Left renal pelvis (tissue), 4 donors: ENCODE measurements around the gene CNTN5. TPM values are rescaled to one million over a fixed set of nuclear protein-coding genes. Genes with fewer than 3 reads are reported as not detected.

Source experiments
- DNase-seq, 4 donors: peaks; one replicate each; pipeline ENCODE4 v3.0.0-alpha.2; 2013; ENCODE audit warnings: low read depth in 4 of 4, low spot score in 3 of 4
- polyA plus RNA-seq, 4 donors: library from polyadenylated mRNA; unstranded; fragments of 120-200 nt; gene quantifications; one replicate each; pipeline ENCODE4 v1.2.1, GENCODE V29; 2013; ENCODE audit not compliant: insufficient read length in 4 of 4

Gene CNTN5
- polyA plus RNA-seq, 4 donors = 21.2 to 123 (median 24.6) TPM

DNA sequence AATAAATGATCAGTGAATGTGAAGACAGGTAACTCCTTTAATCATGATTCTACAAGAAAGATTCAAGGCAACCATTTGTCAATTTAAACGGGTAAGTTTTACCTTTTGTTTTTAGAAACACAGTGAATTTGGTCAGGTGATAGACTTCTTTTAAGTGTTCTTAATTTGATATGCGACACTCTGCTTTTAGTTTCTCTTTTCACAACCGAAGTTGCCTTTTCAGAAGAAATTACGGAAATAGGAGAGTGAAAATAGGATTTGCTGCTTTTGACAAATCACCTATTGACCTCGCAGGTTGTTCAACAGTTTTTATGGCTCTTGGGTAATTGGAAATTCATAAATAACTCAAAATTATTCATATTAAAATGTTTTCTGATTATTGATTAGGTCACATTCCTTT is 142.1 kb downstream of the CNTN5 start:
- no peak for DNase-seq

DNA sequence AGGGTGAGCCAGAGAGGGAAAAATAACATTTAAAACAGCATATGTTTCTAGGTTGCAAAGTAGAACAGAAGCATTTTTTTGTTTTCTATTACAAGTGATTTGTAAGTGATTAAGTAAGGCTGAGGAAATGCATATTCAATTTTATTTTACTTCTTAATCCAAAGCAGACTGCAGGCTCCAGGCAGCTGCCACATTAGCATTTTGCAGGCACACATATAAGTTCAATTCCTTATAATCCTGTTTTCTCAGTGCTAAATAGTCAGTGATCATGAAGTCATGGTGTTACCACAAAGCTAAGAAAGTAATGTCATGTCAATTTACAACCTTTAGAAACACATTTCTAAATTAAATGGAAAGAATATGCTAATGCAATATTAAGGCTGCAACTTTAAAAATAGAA is 149.8 kb downstream of the CNTN5 start:
- DNase-seq = no peak

- DNase-seq = no peak
These were observed 150.6 kb downstream of the CNTN5 start for GRCh38 chr11:99171330-99171729.

DNA sequence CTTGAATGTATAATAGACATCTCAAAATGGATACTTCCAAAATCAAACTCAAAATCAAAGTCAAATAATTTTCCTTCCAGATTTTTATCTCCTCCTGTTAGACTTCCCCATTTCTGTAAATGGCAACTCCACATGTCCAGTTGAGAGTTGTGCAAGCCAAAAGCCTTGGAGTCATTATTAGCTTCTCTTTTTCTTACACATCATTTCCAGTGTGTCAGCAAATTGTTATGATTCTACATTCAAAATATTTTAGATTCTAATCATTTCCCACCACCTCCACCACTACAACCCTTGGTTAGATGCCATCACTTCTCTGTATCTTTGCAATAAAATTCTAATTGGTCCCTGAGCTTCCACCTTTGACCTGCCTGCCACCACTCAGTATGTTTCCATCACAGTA is 155.7 kb downstream of the CNTN5 start:
- no peak for DNase-seq

DNA sequence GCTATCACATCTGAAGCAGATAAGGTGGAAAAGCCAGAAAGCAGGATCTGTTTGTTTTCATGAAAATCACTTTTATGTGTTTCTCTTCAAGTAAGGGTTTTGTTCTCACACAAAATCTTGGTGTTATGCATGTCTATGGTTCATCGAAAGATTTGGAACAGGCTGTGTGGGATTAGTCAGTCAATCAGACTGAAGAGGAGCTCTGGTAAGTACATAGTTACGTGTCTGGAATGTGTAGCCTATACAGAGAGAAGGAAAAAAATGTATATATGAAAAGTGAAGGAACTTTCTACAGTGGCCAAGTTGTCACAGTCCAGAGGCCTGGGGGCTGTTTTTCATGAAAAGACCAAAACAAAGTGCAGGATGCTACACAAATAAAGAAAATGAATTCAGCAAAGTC is 156.7 kb downstream of the CNTN5 start:
- no peak for DNase-seq

GRCh38 chr11:99184146-99184545 is 163.4 kb downstream of the CNTN5 start:
- no peak for DNase-seq

DNA sequence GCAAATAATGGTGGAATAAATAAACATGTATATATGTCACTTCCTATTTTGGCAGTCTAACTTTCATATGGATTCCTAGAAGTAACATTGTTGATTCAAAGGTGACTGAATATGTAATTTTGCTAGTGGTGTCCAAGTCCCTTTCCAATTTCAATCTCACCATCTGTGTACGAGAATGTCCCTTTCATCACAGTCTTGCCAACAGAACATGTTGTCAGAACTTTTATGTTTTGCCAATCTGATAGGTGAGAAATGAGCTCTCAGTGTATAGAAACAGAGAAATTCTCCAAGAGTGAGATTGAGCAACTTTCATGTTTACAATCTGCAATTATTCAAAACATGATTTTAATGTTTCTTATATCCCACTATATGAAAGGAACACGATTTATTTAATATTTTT is 167.5 kb downstream of the CNTN5 start:
- no peak for DNase-seq

DNA sequence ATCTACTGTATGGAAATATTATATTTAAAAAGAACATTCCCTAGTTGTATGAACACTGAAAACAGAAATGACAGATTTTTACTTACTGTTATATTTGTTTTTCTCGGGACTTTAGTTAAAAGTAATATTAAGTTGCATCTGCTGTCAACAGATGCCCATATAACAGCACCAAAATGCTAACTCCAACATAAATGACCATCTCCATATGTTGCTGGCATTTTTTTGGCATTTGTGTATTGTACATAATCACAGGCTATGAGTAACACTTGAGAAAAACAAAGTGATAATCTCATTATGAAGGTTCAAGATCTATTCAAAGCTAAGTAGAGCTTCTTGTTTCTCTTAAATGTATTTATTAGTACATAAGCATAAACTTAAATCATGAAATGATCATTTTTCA is 172.0 kb downstream of the CNTN5 start:
- DNase-seq = no peak

GRCh38 chr11:99197477-99197876 is 176.7 kb downstream of the CNTN5 start:
- no peak for DNase-seq

- no peak for DNase-seq
These were observed 177.5 kb downstream of the CNTN5 start for GRCh38 chr11:99198215-99198614.

- no peak for DNase-seq
These were observed 178.6 kb downstream of the CNTN5 start for GRCh38 chr11:99199341-99199740.

DNA sequence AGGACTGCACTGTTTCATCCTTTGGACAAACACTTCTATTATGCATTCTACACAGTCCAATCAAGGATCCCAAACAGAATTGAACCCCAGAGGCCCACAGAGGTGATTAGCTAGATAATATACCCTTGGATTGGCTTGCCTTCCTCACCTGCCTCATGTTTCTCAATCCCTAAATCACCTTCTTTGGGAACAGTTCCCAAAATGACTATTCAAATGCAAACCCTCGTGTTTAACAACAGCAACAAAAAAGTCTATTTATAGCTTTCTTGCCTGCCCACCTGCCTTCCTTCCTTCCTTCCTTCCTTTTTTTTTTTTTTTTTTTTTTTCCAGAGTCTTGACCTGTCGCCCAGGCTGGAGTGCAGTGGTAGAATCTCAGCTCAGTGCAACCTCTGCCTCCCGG is 180.0 kb downstream of the CNTN5 start:
- no peak for DNase-seq

DNA sequence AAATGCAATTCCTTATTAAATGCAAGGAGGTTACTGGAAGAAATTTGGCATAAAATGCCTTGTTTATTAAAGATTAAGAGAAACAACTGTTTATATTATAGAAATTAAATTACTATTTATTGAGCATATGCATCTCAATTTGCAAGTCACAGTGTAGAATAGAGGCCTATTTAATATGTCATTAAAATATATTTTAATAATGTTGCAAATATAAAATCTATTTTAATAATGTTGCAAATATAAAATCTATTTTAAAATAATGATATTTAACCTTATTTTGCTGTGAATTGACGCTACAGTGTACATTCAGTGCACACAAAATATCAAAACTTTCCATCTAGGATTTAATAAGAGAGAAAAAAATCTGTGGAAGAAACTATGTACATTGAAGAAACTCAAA is 188.1 kb downstream of the CNTN5 start:
- no peak for DNase-seq

- no peak for DNase-seq
These were observed 208.8 kb downstream of the CNTN5 start for GRCh38 chr11:99229544-99229943.

GRCh38 chr11:99234534-99234933 is 213.8 kb downstream of the CNTN5 start:
- DNase-seq = no peak

DNA sequence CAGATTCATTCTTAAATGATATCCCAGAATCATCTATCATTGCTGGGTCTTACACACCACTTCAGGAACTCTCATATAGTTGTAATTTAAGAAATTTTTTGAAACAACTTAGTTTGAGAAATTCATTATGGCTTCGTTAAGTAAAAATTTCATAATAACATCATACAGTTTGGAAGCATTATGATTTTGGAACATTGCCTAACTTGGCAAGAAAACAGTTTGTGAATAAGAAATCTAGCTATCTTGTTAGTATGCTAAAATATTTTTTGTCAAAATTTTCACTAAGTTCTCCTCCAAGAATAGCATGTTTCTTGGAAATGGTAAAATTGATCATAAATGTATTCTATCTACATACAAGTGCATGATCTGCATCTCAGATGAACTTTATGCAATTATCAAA is 217.7 kb downstream of the CNTN5 start:
- DNase-seq = no peak

DNA sequence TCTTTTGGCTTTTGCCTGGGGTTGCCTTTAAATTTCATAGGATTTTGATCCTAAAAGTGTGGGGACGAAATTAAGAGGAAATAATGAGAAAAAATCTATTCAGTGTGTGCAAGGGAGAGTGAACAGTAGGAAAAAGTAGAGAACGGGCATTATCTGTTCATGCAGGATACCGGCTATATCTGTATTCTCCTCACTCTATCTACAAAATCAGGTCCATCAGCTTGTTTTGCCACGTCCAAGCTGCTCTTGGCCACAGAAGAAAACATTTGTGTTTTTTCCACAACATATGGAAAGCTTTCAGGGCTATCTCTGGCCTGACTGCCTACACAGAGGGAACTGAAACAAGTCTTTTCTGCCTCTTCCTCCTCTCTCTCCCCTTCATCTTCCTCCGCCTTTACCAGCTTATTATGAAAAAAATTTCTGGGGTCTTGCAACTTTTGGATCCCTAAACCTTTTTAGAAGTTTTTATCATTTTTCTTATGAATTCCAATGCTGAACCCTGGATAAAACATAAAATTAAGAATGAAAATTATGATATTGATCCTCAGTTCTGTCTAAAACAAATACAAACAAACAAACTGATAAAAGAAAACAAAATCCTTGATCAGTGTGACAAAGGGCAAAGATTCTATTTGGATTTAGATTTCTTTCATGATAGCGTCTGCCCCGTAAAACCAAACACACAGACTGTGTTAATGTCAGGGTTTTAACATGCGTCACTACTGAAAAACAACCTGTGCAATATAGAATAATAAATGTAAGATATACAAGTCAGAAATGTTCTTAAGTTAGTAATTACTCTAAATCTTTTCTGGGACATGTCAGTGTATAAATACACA is 219.7 kb downstream of the CNTN5 start:
- no peak for DNase-seq

DNA sequence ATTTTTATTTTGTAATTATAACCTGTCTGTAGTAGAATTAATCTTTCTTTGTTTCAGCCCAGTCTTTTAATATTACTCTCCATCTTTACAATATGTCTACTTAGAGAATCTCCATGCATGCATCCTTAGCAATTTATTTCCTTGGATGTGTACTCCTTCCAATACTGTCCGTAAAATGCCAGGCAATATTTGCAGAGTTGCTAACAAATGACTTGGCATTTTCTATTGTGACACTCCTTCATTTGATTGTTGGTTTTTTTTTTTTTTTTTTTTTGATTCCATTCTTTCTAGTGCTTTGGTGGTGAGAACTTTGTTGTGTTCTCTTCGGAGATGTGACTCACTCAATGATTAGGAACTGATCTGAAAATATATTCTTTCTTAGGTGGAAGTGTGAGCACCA is 220.3 kb downstream of the CNTN5 start:
- DNase-seq = no peak

GRCh38 chr11:99244613-99245012 is 223.9 kb downstream of the CNTN5 start:
- DNase-seq = no peak

DNA sequence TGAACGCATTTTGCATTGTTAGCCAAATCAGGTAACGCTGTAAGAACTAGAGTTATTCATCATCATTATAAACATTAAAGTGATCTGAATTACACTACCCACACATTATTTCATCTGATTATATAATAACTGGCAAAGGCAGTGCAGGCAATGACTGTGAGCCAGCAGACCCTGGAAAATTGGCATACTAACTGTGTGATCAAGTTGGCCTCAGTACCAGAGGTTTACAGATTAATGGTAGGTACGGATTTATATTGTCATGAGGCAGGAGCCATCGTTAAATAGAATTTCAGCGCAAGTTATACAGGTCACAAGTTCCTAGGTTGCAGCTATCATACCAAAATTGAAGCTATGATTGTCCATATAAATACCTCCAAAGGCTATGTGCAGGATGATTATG is 225.4 kb downstream of the CNTN5 start:
- no peak for DNase-seq

GRCh38 chr11:99256614-99257013 is 235.9 kb downstream of the CNTN5 start:
- no peak for DNase-seq

DNA sequence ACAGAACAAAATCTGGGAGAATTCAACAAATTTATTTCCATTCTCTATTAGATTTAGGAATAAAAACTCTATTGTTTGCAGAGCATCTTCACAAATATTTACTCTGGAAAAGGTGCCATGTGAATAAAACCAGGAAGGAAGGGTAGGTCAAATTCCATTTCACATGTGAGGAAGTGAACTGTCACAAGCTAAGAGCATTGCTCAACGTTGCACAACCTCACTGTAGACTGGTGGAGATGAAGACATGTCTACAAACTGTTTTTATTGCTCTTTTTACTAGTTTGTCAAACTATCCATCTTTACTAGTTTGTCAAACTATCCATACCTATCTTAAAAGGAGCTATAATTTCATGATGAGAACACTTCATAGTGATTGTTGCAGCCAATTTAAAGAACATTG is 236.4 kb downstream of the CNTN5 start:
- no peak for DNase-seq

- no peak for DNase-seq
These were observed 239.9 kb downstream of the CNTN5 start for GRCh38 chr11:99260696-99261095.
